ENCODE data around the gene ARHGAP15.

The ARHGAP15 gene

GRCh38 chr2:143481733-143482132, 352.5 kb downstream of the ARHGAP15 start:
- DNase-seq (ENCODE audit: low read depth in 2 of 2): no peak

GRCh38 chr2:143482316-143482715, 353.1 kb downstream of the ARHGAP15 start:
- DNase-seq (ENCODE audit: low read depth in 2 of 2): no peak

GRCh38 chr2:143482771-143483170, 353.6 kb downstream of the ARHGAP15 start:
- DNase-seq (ENCODE audit: low read depth in 2 of 2): no peak

- DNase-seq (ENCODE audit: low read depth in 2 of 2): no peak
Measured at GRCh38 chr2:143486976-143487375, 357.8 kb downstream of the ARHGAP15 start.

GRCh38 chr2:143489145-143489544, 359.9 kb downstream of the ARHGAP15 start:
- no peak for DNase-seq (ENCODE audit: low read depth in 2 of 2)

- no peak for DNase-seq (ENCODE audit: low read depth in 2 of 2)
Measured at GRCh38 chr2:143491131-143491530, 361.9 kb downstream of the ARHGAP15 start.

GRCh38 chr2:143493339-143493738, 364.1 kb downstream of the ARHGAP15 start:
- DNase-seq (ENCODE audit: low read depth in 2 of 2): no peak

GRCh38 chr2:143497726-143498125, 368.5 kb downstream of the ARHGAP15 start:
- DNase-seq (ENCODE audit: low read depth in 2 of 2): no peak

- no peak for DNase-seq (ENCODE audit: low read depth in 2 of 2)
Measured at GRCh38 chr2:143498496-143498895, 369.3 kb downstream of the ARHGAP15 start.

GRCh38 chr2:143499061-143499460, 369.8 kb downstream of the ARHGAP15 start:
- no peak for DNase-seq (ENCODE audit: low read depth in 2 of 2)

GRCh38 chr2:143501106-143501676, 372.0 kb downstream of the ARHGAP15 start:
- DNase-seq (ENCODE audit: low read depth in 2 of 2): no peak

GRCh38 chr2:143503280-143503679, 374.1 kb downstream of the ARHGAP15 start:
- DNase-seq (ENCODE audit: low read depth in 2 of 2): no peak

GRCh38 chr2:143504397-143504796, 375.2 kb downstream of the ARHGAP15 start:
- DNase-seq (ENCODE audit: low read depth in 2 of 2): no peak

- DNase-seq (ENCODE audit: low read depth in 2 of 2): no peak
Measured at GRCh38 chr2:143505542-143505941, 376.3 kb downstream of the ARHGAP15 start.

GRCh38 chr2:143513081-143513480, 383.9 kb downstream of the ARHGAP15 start:
- DNase-seq (ENCODE audit: low read depth in 2 of 2): no peak

GRCh38 chr2:143514413-143514812, 385.2 kb downstream of the ARHGAP15 start:
- no peak for DNase-seq (ENCODE audit: low read depth in 2 of 2)

- DNase-seq (ENCODE audit: low read depth in 2 of 2): no peak
Measured at GRCh38 chr2:143515318-143515717, 386.1 kb downstream of the ARHGAP15 start.

GRCh38 chr2:143519521-143519920, 390.3 kb downstream of the ARHGAP15 start:
- DNase-seq (ENCODE audit: low read depth in 2 of 2): no peak

- no peak for DNase-seq (ENCODE audit: low read depth in 2 of 2)
Measured at GRCh38 chr2:143521396-143521795, 392.2 kb downstream of the ARHGAP15 start.

- no peak for DNase-seq (ENCODE audit: low read depth in 2 of 2)
Measured at GRCh38 chr2:143522699-143523098, 393.5 kb downstream of the ARHGAP15 start.

- no peak for DNase-seq (ENCODE audit: low read depth in 2 of 2)
Measured at GRCh38 chr2:143524119-143524553, 394.9 kb downstream of the ARHGAP15 start.

- no peak for DNase-seq (ENCODE audit: low read depth in 2 of 2)
Measured at GRCh38 chr2:143524559-143525401, 395.6 kb downstream of the ARHGAP15 start.

GRCh38 chr2:143525402-143525860, 396.2 kb downstream of the ARHGAP15 start:
- DNase-seq (ENCODE audit: low read depth in 2 of 2): no peak
